ENCODE data around the gene E2F4. TPM values are rescaled to one million over a fixed set of nuclear protein-coding genes. Genes with fewer than 3 reads are reported as not detected.
A peak's percentile ranks its signal among the peaks of the same experiment; 100 is the strongest.

E2F4 gene
- total and polyA plus RNA-seq, 2 of the 13 experiments (the other 11 are each of a cell fraction or from before 2014, with no cell fraction given): 84.8 to 91.2 TPM

DNA sequence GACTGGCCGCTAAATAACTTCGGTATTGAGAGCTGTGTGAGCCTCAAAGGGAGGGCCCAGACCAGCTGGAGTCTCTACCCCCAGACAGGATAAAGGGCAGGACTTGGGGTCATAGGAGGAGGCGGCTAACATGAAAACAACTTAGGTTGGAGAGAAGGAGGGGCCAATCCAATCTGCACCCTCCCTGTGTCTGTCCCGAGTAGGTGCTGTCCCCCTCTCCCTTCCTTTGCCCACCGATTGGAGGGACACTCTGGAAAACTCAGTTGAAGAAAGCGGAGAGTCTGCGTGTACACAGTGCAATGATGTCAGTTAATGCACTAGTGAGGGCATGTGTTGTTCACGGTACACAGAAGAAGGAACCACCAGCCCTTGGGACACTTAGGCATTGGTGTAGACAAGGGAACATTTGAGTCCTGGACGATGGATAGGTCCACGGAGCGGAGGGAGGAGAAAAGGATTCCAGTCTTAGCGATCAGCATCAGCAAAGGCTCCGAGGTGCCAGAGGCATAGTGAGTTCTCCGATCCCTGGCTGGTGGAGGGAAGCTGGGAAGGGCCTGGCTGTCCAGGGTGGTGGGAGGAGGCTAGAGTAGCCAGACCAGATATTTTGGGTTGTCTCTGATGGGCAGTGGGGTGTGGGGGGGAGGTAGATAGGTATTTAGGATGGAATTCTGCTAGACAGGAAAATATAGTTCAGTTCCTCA is 20.9 kb upstream of the E2F4 start (continued):
- TF ChIP-seq, protein P1, sequence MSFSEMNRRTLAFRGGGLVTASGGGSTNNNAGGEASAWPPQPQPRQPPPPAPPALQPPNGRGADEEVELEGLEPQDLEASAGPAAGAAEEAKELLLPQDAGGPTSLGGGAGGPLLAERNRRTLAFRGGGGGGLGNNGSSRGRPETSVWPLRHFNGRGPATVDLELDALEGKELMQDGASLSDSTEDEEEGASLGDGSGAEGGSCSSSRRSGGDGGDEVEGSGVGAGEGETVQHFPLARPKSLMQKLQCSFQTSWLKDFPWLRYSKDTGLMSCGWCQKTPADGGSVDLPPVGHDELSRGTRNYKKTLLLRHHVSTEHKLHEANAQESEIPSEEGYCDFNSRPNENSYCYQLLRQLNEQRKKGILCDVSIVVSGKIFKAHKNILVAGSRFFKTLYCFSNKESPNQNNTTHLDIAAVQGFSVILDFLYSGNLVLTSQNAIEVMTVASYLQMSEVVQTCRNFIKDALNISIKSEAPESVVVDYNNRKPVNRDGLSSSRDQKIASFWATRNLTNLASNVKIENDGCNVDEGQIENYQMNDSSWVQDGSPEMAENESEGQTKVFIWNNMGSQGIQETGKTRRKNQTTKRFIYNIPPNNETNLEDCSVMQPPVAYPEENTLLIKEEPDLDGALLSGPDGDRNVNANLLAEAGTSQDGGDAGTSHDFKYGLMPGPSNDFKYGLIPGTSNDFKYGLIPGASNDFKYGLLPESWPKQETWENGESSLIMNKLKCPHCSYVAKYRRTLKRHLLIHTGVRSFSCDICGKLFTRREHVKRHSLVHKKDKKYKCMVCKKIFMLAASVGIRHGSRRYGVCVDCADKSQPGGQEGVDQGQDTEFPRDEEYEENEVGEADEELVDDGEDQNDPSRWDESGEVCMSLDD (CRISPR knock-in tag; IDR thresholded peaks at IDR 0.05; ENCODE audit: borderline replicate concordance): no peak
- no peak for TF ChIP-seq PHF21A (CRISPR knock-in tag; IDR thresholded peaks at IDR 0.05)
- peak; percentile 79; the same call in 1 of the 2 replicates for TF ChIP-seq ZBTB7B (CRISPR knock-in tag; IDR thresholded peaks at IDR 0.05)
- TF ChIP-seq ZSCAN29 (CRISPR knock-in tag; conservative IDR thresholded peaks at IDR 0.05): 0 out of 2 replicates have a peak, but pooled peaks have one; percentile 48
- no peak; the same call in 1 of the 2 replicates for TF ChIP-seq ELF3 (CRISPR knock-in tag; IDR thresholded peaks at IDR 0.05)
- no peak for TF ChIP-seq TIGD3 (CRISPR knock-in tag; IDR thresholded peaks at IDR 0.05; ENCODE audit: borderline replicate concordance)
- TF ChIP-seq ZNF549 (CRISPR knock-in tag; IDR thresholded peaks at IDR 0.05): no peak
- TF ChIP-seq, protein P2, sequence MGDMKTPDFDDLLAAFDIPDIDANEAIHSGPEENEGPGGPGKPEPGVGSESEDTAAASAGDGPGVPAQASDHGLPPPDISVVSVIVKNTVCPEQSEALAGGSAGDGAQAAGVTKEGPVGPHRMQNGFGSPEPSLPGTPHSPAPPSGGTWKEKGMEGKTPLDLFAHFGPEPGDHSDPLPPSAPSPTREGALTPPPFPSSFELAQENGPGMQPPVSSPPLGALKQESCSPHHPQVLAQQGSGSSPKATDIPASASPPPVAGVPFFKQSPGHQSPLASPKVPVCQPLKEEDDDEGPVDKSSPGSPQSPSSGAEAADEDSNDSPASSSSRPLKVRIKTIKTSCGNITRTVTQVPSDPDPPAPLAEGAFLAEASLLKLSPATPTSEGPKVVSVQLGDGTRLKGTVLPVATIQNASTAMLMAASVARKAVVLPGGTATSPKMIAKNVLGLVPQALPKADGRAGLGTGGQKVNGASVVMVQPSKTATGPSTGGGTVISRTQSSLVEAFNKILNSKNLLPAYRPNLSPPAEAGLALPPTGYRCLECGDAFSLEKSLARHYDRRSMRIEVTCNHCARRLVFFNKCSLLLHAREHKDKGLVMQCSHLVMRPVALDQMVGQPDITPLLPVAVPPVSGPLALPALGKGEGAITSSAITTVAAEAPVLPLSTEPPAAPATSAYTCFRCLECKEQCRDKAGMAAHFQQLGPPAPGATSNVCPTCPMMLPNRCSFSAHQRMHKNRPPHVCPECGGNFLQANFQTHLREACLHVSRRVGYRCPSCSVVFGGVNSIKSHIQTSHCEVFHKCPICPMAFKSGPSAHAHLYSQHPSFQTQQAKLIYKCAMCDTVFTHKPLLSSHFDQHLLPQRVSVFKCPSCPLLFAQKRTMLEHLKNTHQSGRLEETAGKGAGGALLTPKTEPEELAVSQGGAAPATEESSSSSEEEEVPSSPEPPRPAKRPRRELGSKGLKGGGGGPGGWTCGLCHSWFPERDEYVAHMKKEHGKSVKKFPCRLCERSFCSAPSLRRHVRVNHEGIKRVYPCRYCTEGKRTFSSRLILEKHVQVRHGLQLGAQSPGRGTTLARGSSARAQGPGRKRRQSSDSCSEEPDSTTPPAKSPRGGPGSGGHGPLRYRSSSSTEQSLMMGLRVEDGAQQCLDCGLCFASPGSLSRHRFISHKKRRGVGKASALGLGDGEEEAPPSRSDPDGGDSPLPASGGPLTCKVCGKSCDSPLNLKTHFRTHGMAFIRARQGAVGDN (CRISPR knock-in tag; IDR thresholded peaks at IDR 0.05): no peak
- peak; percentile 27; the same call in 1 of the 2 replicates for TF ChIP-seq SP2 (CRISPR knock-in tag; IDR thresholded peaks at IDR 0.05)
- TF ChIP-seq GMEB2 (CRISPR knock-in tag; IDR thresholded peaks at IDR 0.05; ENCODE audit: low read depth): no peak
- TF ChIP-seq PPARG (CRISPR knock-in tag; conservative IDR thresholded peaks at IDR 0.05): no peak
- TF ChIP-seq SIX4 (CRISPR knock-in tag; IDR thresholded peaks at IDR 0.05): no peak
- peak; percentile 28 for TF ChIP-seq TEAD3 (CRISPR knock-in tag; optimal IDR thresholded peaks at IDR 0.05; ENCODE audit: borderline replicate concordance)
- no peak for TF ChIP-seq HDAC1 (CRISPR knock-in tag; IDR thresholded peaks at IDR 0.05)
- TF ChIP-seq ZBTB38 (CRISPR knock-in tag; IDR thresholded peaks at IDR 0.05): 0 out of 2 replicates have a peak, but pooled peaks have one; percentile 18
- TF ChIP-seq AHR (CRISPR knock-in tag; IDR thresholded peaks at IDR 0.05): no peak
- no peak for TF ChIP-seq ZNF451 (CRISPR knock-in tag; IDR thresholded peaks at IDR 0.05)
- TF ChIP-seq RAD21 (CRISPR knock-in tag; IDR thresholded peaks at IDR 0.05): no peak
- TF ChIP-seq, protein P3, sequence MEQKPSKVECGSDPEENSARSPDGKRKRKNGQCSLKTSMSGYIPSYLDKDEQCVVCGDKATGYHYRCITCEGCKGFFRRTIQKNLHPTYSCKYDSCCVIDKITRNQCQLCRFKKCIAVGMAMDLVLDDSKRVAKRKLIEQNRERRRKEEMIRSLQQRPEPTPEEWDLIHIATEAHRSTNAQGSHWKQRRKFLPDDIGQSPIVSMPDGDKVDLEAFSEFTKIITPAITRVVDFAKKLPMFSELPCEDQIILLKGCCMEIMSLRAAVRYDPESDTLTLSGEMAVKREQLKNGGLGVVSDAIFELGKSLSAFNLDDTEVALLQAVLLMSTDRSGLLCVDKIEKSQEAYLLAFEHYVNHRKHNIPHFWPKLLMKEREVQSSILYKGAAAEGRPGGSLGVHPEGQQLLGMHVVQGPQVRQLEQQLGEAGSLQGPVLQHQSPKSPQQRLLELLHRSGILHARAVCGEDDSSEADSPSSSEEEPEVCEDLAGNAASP (CRISPR knock-in tag; IDR thresholded peaks at IDR 0.05; ENCODE audit: borderline replicate concordance): 0 out of 2 replicates have a peak, but pooled peaks have one; percentile 1
